NCI-H1105 (cell line): ENCODE data around the gene ACACA.
A peak's percentile ranks its signal among the peaks of the same experiment; 100 is the strongest.

Experiments used
- DNase-seq: peaks from one replicate; lab custom pipeline; 2025; lab: John Stamatoyannopoulos, UW

Gene ACACA

GRCh38 chr17:37225465-37225864 lies 181.2 kb downstream of the ACACA start:
- DNase-seq = no peak

- no peak for DNase-seq
Observed at GRCh38 chr17:37221865-37222264, 184.8 kb downstream of the ACACA start.

GRCh38 chr17:37220607-37220953 lies 186.1 kb downstream of the ACACA start:
- peak; percentile 35 for DNase-seq

- DNase-seq = no peak
Observed at GRCh38 chr17:37219876-37220606, 186.6 kb downstream of the ACACA start.

GRCh38 chr17:37218849-37219248 lies 187.8 kb downstream of the ACACA start:
- no peak for DNase-seq

GRCh38 chr17:37214416-37214815 lies 192.2 kb downstream of the ACACA start:
- no peak for DNase-seq

GRCh38 chr17:37213927-37214326 lies 192.7 kb downstream of the ACACA start:
- DNase-seq = no peak

GRCh38 chr17:37212179-37212578 lies 194.5 kb downstream of the ACACA start:
- DNase-seq = no peak

GRCh38 chr17:37211136-37211535 lies 195.5 kb downstream of the ACACA start:
- DNase-seq = no peak

GRCh38 chr17:37207103-37207502 lies 199.5 kb downstream of the ACACA start:
- no peak for DNase-seq

GRCh38 chr17:37206299-37206698 lies 200.3 kb downstream of the ACACA start:
- no peak for DNase-seq

- DNase-seq = no peak
Observed at GRCh38 chr17:37200497-37200896, 206.1 kb downstream of the ACACA start.

GRCh38 chr17:37197336-37197735 lies 209.3 kb downstream of the ACACA start:
- no peak for DNase-seq

- DNase-seq = no peak
Observed at GRCh38 chr17:37194208-37194607, 212.4 kb downstream of the ACACA start.

GRCh38 chr17:37191219-37191618 lies 215.4 kb downstream of the ACACA start:
- no peak for DNase-seq

GRCh38 chr17:37190493-37190892 lies 216.1 kb downstream of the ACACA start:
- DNase-seq = no peak

- no peak for DNase-seq
Observed at GRCh38 chr17:37188157-37188556, 218.5 kb downstream of the ACACA start.

GRCh38 chr17:37187262-37187661 lies 219.4 kb downstream of the ACACA start:
- no peak for DNase-seq

- no peak for DNase-seq
Observed at GRCh38 chr17:37182786-37183465, 223.7 kb downstream of the ACACA start.

- DNase-seq = no peak
Observed at GRCh38 chr17:37180376-37180775, 226.3 kb downstream of the ACACA start.

- no peak for DNase-seq
Observed at GRCh38 chr17:37179893-37180292, 226.7 kb downstream of the ACACA start.

- peak; percentile 56 for DNase-seq
Observed at GRCh38 chr17:37177254-37177870, 229.3 kb downstream of the ACACA start.

GRCh38 chr17:37176723-37177122 lies 229.9 kb downstream of the ACACA start:
- DNase-seq = no peak
